ENCODE results near the gene WNT9B. TPM values are rescaled to one million over a fixed set of nuclear protein-coding genes. Genes with fewer than 3 reads are reported as not detected.

WNT9B gene
- total RNA-seq, 1 donor from 2014 or later: not detected

DNA sequence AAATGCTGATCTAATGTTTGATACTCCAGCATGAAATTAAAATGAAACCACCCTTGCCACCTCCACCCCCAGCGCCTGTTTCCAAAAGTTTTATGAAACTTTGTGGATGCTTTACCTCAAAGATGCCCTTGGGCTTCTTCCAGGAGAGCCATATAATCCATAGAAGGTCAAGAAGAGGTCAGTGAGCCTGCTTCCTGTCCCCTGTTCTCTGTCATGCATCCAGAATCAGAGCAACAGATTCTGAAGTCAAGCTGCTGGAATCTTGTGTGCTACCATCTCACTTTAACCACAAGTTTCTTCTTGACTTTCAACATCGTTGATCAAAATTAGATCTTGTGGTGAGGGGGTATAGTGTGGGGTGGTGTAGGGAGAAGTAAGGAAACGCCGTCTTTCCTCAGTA, 80.2 kb downstream of the WNT9B start:
- DNase-seq (ENCODE audit: low spot score): no peak
- H3K4me1 Mint-ChIP-seq (ENCODE audit: low read depth): peaks cover 22% of the 10 kb centered on the region
- peaks cover 37% of the 10 kb centered on the region for H3K36me3 Mint-ChIP-seq (ENCODE audit: low read depth)
- no peak overlapping the region for H3K4me3 Mint-ChIP-seq (ENCODE audit: unreplicated experiment)
- no peaks in the 10 kb centered on the region for H3K9me3 Mint-ChIP-seq (ENCODE audit: low read depth)
- H3K27ac Mint-ChIP-seq (ENCODE audit: unreplicated experiment): no peak overlapping the region
- no peaks in the 10 kb centered on the region for H3K27me3 Mint-ChIP-seq (ENCODE audit: low read depth)
- TF ChIP-seq, protein P1, sequence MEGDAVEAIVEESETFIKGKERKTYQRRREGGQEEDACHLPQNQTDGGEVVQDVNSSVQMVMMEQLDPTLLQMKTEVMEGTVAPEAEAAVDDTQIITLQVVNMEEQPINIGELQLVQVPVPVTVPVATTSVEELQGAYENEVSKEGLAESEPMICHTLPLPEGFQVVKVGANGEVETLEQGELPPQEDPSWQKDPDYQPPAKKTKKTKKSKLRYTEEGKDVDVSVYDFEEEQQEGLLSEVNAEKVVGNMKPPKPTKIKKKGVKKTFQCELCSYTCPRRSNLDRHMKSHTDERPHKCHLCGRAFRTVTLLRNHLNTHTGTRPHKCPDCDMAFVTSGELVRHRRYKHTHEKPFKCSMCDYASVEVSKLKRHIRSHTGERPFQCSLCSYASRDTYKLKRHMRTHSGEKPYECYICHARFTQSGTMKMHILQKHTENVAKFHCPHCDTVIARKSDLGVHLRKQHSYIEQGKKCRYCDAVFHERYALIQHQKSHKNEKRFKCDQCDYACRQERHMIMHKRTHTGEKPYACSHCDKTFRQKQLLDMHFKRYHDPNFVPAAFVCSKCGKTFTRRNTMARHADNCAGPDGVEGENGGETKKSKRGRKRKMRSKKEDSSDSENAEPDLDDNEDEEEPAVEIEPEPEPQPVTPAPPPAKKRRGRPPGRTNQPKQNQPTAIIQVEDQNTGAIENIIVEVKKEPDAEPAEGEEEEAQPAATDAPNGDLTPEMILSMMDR (IDR thresholded peaks at IDR 0.05): no peak

GRCh38 chr17:46935658-46936266, 84.4 kb downstream of the WNT9B start:
- Mint-ChIP-seq H3K4me1 (ENCODE audit: low read depth) (no peaks in the 10 kb centered on the region), H3K9me3 (ENCODE audit: low read depth) (no peaks in the 10 kb centered on the region), H3K27ac (ENCODE audit: unreplicated experiment) (no peak overlapping the region), H3K27me3 (ENCODE audit: low read depth) (no peaks in the 10 kb centered on the region), H3K36me3 (ENCODE audit: low read depth) (peaks cover 52% of the 10 kb centered on the region), H3K4me3 (ENCODE audit: unreplicated experiment) (no peak overlapping the region)
- no peak for DNase-seq (ENCODE audit: low spot score)
- TF ChIP-seq, protein P1 (IDR thresholded peaks at IDR 0.05): no peak

Other genes with a start within 250 kb of the WNT9B start
- gene WNT3, start 32.9 kb upstream of the WNT9B start, total RNA-seq: 4.1 to 5.2 TPM (median 4.9 TPM) in 3 replicates
- gene GOSR2, start 71.6 kb downstream of the WNT9B start, total RNA-seq: 56.5 to 77.7 TPM (median 58.8 TPM) in 3 replicates
- not detected in 3 replicates for gene RPRML, start 127.7 kb downstream of the WNT9B start, total RNA-seq